H1 (cell line): ENCODE measurements around the gene FLNA. TPM values are rescaled to one million over a fixed set of nuclear protein-coding genes. Genes with fewer than 3 reads are reported as not detected.

ENCODE experiments used
- CBX5 ChIP-seq: fragments of 300-800, 300-1000 bp; sonication (generic); IDR thresholded peaks from 2 replicates; pipeline ENCODE4 v1.7.1; 2016; ENCODE audit warnings: antibody characterized with exemption, low read length, low read depth
- CREB1 ChIP-seq: IDR thresholded peaks from 2 replicates; pipeline ENCODE4 v1.6.1; 2012; ENCODE audit warnings: inconsistent platforms
- JUND ChIP-seq: IDR thresholded peaks from 2 replicates; pipeline ENCODE4 v1.6.1; 2011; ENCODE audit warnings: mild to moderate bottlenecking, improper control_type of control experiment, low read length
- KDM1A ChIP-seq: fragments of 200-600, 300-600 bp; sonication (generic); IDR thresholded peaks from 2 replicates; pipeline ENCODE4 v1.7.1; 2016; ENCODE audit warnings: mild to moderate bottlenecking, low read length, borderline replicate concordance
- MAFK ChIP-seq: IDR thresholded peaks from 2 replicates; pipeline ENCODE4 v1.6.1; 2012; ENCODE audit warnings: low read depth, mild to moderate bottlenecking, improper control_type of control experiment, low read length
- RNF2 ChIP-seq: fragments of 200-900, 300-1000 bp; sonication (generic); IDR thresholded peaks from 2 replicates; pipeline ENCODE4 v1.7.1; 2016; ENCODE audit warnings: borderline replicate concordance, low read depth, mild to moderate bottlenecking, antibody characterized with exemption, low read length; ENCODE audit not compliant: poor library complexity, severe bottlenecking; ENCODE audit errors: missing control alignments
- SIX5 ChIP-seq: IDR thresholded peaks from 2 replicates; pipeline ENCODE4 v1.6.1; 2011; ENCODE audit warnings: mild to moderate bottlenecking, low read depth, low read length
- SP2 ChIP-seq: IDR thresholded peaks from 2 replicates; pipeline ENCODE4 v1.6.1; 2012; ENCODE audit warnings: mild to moderate bottlenecking, low read length, inconsistent platforms
- SUZ12 ChIP-seq: fragments of 200-600 bp; sonication (generic); IDR thresholded peaks from 2 replicates; pipeline ENCODE4 v1.6.1; 2012; ENCODE audit warnings: mild to moderate bottlenecking, inconsistent platforms, low read length, moderate library complexity, mixed read lengths
- polyA plus RNA-seq, 7 experiments: library from polyadenylated mRNA; depleted of rRNA in 3 of 7; stranded (reverse) in 5 of 7; unstranded in 2 of 7; fragments of >200 nt in 5 of 7; fragments of 200-250 nt in 2 of 7; gene quantifications; 1 replicate in 5 of 7; 2 replicates in 1 of 7; 4 replicates in 1 of 7; pipeline versions ENCODE4 v1.2.1 to v1.2.3, GENCODE V29; 2011 to 2013; ENCODE audit warnings: missing spikeins in 2 of 7, mixed read lengths in 2 of 7
- total RNA-seq: library from RNA; stranded (reverse); fragmentation: NEBNext Ultra II Directional; extraction: Animal tissue kit (Norgen Biotek cat#: 25700); gene quantifications from 2 replicates; pipeline ENCODE4 v1.2.1, GENCODE V29; 2021
- TF ChIP-seq, protein P1 (sequence below): fragments of 300-600 bp; sonication (generic); IDR thresholded peaks from 2 replicates; pipeline ENCODE4 v1.7.1; 2012; ENCODE audit warnings: low read length, moderate library complexity, mild to moderate bottlenecking, inconsistent platforms; ENCODE audit not compliant: insufficient replicate concordance
- TF ChIP-seq, protein P2 (sequence below): IDR thresholded peaks from 2 replicates; pipeline ENCODE4 v1.6.1; 2011; ENCODE audit warnings: low read length, improper control_type of control experiment

FLNA gene
- total and polyA plus RNA-seq, 2 of the 8 experiments (the other 6 are each of a cell fraction or from before 2014, with no cell fraction given), result 315 to 925 TPM

DNA sequence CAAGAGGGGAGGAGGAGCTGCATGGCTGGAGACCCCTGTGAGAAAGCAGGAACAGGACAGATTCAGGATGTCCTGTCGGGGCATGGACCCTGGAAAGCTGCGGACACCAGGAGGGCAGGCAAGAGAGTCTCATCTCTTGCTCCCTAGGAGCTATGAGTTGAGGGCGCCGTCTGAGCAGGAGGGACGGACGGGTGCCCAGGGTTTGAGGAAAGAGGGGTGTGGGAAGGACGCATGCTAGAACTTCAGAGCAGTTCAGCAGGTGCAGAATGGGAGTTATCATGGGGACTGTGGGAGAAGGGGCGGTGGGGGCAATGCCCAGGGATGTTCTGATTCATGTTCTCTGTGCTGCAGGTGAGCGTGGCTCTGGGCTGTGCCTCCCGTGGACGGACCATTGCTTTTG, 54.0 kb downstream of the FLNA start (continued):
- TF ChIP-seq, protein P1, sequence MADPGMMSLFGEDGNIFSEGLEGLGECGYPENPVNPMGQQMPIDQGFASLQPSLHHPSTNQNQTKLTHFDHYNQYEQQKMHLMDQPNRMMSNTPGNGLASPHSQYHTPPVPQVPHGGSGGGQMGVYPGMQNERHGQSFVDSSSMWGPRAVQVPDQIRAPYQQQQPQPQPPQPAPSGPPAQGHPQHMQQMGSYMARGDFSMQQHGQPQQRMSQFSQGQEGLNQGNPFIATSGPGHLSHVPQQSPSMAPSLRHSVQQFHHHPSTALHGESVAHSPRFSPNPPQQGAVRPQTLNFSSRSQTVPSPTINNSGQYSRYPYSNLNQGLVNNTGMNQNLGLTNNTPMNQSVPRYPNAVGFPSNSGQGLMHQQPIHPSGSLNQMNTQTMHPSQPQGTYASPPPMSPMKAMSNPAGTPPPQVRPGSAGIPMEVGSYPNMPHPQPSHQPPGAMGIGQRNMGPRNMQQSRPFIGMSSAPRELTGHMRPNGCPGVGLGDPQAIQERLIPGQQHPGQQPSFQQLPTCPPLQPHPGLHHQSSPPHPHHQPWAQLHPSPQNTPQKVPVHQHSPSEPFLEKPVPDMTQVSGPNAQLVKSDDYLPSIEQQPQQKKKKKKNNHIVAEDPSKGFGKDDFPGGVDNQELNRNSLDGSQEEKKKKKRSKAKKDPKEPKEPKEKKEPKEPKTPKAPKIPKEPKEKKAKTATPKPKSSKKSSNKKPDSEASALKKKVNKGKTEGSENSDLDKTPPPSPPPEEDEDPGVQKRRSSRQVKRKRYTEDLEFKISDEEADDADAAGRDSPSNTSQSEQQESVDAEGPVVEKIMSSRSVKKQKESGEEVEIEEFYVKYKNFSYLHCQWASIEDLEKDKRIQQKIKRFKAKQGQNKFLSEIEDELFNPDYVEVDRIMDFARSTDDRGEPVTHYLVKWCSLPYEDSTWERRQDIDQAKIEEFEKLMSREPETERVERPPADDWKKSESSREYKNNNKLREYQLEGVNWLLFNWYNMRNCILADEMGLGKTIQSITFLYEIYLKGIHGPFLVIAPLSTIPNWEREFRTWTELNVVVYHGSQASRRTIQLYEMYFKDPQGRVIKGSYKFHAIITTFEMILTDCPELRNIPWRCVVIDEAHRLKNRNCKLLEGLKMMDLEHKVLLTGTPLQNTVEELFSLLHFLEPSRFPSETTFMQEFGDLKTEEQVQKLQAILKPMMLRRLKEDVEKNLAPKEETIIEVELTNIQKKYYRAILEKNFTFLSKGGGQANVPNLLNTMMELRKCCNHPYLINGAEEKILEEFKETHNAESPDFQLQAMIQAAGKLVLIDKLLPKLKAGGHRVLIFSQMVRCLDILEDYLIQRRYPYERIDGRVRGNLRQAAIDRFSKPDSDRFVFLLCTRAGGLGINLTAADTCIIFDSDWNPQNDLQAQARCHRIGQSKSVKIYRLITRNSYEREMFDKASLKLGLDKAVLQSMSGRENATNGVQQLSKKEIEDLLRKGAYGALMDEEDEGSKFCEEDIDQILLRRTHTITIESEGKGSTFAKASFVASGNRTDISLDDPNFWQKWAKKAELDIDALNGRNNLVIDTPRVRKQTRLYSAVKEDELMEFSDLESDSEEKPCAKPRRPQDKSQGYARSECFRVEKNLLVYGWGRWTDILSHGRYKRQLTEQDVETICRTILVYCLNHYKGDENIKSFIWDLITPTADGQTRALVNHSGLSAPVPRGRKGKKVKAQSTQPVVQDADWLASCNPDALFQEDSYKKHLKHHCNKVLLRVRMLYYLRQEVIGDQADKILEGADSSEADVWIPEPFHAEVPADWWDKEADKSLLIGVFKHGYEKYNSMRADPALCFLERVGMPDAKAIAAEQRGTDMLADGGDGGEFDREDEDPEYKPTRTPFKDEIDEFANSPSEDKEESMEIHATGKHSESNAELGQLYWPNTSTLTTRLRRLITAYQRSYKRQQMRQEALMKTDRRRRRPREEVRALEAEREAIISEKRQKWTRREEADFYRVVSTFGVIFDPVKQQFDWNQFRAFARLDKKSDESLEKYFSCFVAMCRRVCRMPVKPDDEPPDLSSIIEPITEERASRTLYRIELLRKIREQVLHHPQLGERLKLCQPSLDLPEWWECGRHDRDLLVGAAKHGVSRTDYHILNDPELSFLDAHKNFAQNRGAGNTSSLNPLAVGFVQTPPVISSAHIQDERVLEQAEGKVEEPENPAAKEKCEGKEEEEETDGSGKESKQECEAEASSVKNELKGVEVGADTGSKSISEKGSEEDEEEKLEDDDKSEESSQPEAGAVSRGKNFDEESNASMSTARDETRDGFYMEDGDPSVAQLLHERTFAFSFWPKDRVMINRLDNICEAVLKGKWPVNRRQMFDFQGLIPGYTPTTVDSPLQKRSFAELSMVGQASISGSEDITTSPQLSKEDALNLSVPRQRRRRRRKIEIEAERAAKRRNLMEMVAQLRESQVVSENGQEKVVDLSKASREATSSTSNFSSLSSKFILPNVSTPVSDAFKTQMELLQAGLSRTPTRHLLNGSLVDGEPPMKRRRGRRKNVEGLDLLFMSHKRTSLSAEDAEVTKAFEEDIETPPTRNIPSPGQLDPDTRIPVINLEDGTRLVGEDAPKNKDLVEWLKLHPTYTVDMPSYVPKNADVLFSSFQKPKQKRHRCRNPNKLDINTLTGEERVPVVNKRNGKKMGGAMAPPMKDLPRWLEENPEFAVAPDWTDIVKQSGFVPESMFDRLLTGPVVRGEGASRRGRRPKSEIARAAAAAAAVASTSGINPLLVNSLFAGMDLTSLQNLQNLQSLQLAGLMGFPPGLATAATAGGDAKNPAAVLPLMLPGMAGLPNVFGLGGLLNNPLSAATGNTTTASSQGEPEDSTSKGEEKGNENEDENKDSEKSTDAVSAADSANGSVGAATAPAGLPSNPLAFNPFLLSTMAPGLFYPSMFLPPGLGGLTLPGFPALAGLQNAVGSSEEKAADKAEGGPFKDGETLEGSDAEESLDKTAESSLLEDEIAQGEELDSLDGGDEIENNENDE, result no peak
- TF ChIP-seq SP2, result no peak
- TF ChIP-seq CREB1, result no peak
- no peak for TF ChIP-seq KDM1A
- TF ChIP-seq SIX5, result no peak
- TF ChIP-seq CBX5, result no peak
- TF ChIP-seq RNF2, result no peak
- TF ChIP-seq, protein P2, sequence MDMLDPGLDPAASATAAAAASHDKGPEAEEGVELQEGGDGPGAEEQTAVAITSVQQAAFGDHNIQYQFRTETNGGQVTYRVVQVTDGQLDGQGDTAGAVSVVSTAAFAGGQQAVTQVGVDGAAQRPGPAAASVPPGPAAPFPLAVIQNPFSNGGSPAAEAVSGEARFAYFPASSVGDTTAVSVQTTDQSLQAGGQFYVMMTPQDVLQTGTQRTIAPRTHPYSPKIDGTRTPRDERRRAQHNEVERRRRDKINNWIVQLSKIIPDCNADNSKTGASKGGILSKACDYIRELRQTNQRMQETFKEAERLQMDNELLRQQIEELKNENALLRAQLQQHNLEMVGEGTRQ, result no peak
- no peak for TF ChIP-seq JUND
- no peak for TF ChIP-seq MAFK
- TF ChIP-seq SUZ12, result no peak
